Measurements from ENCODE around the gene KLRC4. TPM values are rescaled to one million over a fixed set of nuclear protein-coding genes. Genes with fewer than 3 reads are reported as not detected.
"Not testable (repeated sequence)": the region's sequence is repeated elsewhere in the genome, so short reads cannot be mapped to it uniquely, and the experiment has no call there.

KLRC4 gene
- total and polyA plus RNA-seq, 2 donors from 2014 or later: 1.4 TPM; not detected in 1

GRCh38 chr12:10441144-10441543 lies 31.6 kb upstream of the KLRC4 start:
- H3K36me3 ChIP-seq (ENCODE audit: control insufficient read depth in 2 of 3, insufficient read depth in 3 of 3, low read length in 3 of 3); H3K4me3 ChIP-seq (ENCODE audit: low read length in 3 of 3); intact Hi-C loops (cut with DNase I); H3K27ac ChIP-seq (ENCODE audit: low read depth in 2 of 2, low read length in 2 of 2); H3K9ac ChIP-seq (ENCODE audit: low read length in 3 of 3); H3K4me1 ChIP-seq (ENCODE audit: control insufficient read depth in 2 of 3, insufficient read depth in 2 of 3, low read depth in 1 of 3, low read length in 3 of 3); H3K27me3 ChIP-seq (ENCODE audit: control insufficient read depth, insufficient read depth, low read length); H3K9me3 ChIP-seq (ENCODE audit: control insufficient read depth in 2 of 3, insufficient read depth in 1 of 3, low read length in 3 of 3); FAIRE-seq: not testable (repeated sequence)
- DNase-seq: peak in 1 of 5 donors; percentile 49

- FAIRE-seq; H3K9me3 ChIP-seq (ENCODE audit: control insufficient read depth in 2 of 3, insufficient read depth in 1 of 3, low read length in 3 of 3); DNase-seq; H3K36me3 ChIP-seq (ENCODE audit: control insufficient read depth in 2 of 3, insufficient read depth in 3 of 3, low read length in 3 of 3); H3K4me1 ChIP-seq (ENCODE audit: control insufficient read depth in 2 of 3, insufficient read depth in 2 of 3, low read depth in 1 of 3, low read length in 3 of 3); H3K9ac ChIP-seq (ENCODE audit: low read length in 3 of 3); H3K4me3 ChIP-seq (ENCODE audit: low read length in 3 of 3); H3K27ac ChIP-seq (ENCODE audit: low read depth in 2 of 2, low read length in 2 of 2); H3K27me3 ChIP-seq (ENCODE audit: control insufficient read depth, insufficient read depth, low read length); intact Hi-C loops (cut with DNase I): not testable (repeated sequence)
These were observed 30.2 kb upstream of the KLRC4 start for GRCh38 chr12:10439608-10440274.

- H3K9me3 ChIP-seq (ENCODE audit: control insufficient read depth in 2 of 3, insufficient read depth in 1 of 3, low read length in 3 of 3); H3K27me3 ChIP-seq (ENCODE audit: control insufficient read depth, insufficient read depth, low read length); H3K36me3 ChIP-seq (ENCODE audit: control insufficient read depth in 2 of 3, insufficient read depth in 3 of 3, low read length in 3 of 3); H3K4me3 ChIP-seq (ENCODE audit: low read length in 3 of 3); H3K9ac ChIP-seq (ENCODE audit: low read length in 3 of 3); FAIRE-seq; intact Hi-C loops (cut with DNase I); H3K4me1 ChIP-seq (ENCODE audit: control insufficient read depth in 2 of 3, insufficient read depth in 2 of 3, low read depth in 1 of 3, low read length in 3 of 3); H3K27ac ChIP-seq (ENCODE audit: low read depth in 2 of 2, low read length in 2 of 2); DNase-seq: not testable (repeated sequence)
These were observed 28.0 kb upstream of the KLRC4 start for GRCh38 chr12:10437601-10438000.

GRCh38 chr12:10435816-10436215 lies 26.3 kb upstream of the KLRC4 start, which contains the start of gene KLRC2:
KLRC2 (minus strand) TSS chr12:10436010; CDS start chr12:10435986, 24 bp downstream.
- H3K9me3 ChIP-seq (ENCODE audit: control insufficient read depth in 2 of 3, insufficient read depth in 1 of 3, low read length in 3 of 3); DNase-seq; intact Hi-C loops (cut with DNase I); H3K36me3 ChIP-seq (ENCODE audit: control insufficient read depth in 2 of 3, insufficient read depth in 3 of 3, low read length in 3 of 3); H3K27ac ChIP-seq (ENCODE audit: low read depth in 2 of 2, low read length in 2 of 2); H3K4me1 ChIP-seq (ENCODE audit: control insufficient read depth in 2 of 3, insufficient read depth in 2 of 3, low read depth in 1 of 3, low read length in 3 of 3); FAIRE-seq; H3K4me3 ChIP-seq (ENCODE audit: low read length in 3 of 3); H3K9ac ChIP-seq (ENCODE audit: low read length in 3 of 3); H3K27me3 ChIP-seq (ENCODE audit: control insufficient read depth, insufficient read depth, low read length): not testable (repeated sequence)

- H3K36me3 ChIP-seq (ENCODE audit: control insufficient read depth in 2 of 3, insufficient read depth in 3 of 3, low read length in 3 of 3); intact Hi-C loops (cut with DNase I); H3K9ac ChIP-seq (ENCODE audit: low read length in 3 of 3); H3K27ac ChIP-seq (ENCODE audit: low read depth in 2 of 2, low read length in 2 of 2); H3K4me1 ChIP-seq (ENCODE audit: control insufficient read depth in 2 of 3, insufficient read depth in 2 of 3, low read depth in 1 of 3, low read length in 3 of 3); FAIRE-seq; H3K9me3 ChIP-seq (ENCODE audit: control insufficient read depth in 2 of 3, insufficient read depth in 1 of 3, low read length in 3 of 3); H3K4me3 ChIP-seq (ENCODE audit: low read length in 3 of 3); DNase-seq; H3K27me3 ChIP-seq (ENCODE audit: control insufficient read depth, insufficient read depth, low read length): not testable (repeated sequence)
These were observed 21.1 kb upstream of the KLRC4 start for GRCh38 chr12:10430623-10431022.

- H3K4me1 ChIP-seq (ENCODE audit: control insufficient read depth in 2 of 3, insufficient read depth in 2 of 3, low read depth in 1 of 3, low read length in 3 of 3); H3K4me3 ChIP-seq (ENCODE audit: low read length in 3 of 3); intact Hi-C loops (cut with DNase I); DNase-seq; H3K27me3 ChIP-seq (ENCODE audit: control insufficient read depth, insufficient read depth, low read length); H3K27ac ChIP-seq (ENCODE audit: low read depth in 2 of 2, low read length in 2 of 2); H3K9me3 ChIP-seq (ENCODE audit: control insufficient read depth in 2 of 3, insufficient read depth in 1 of 3, low read length in 3 of 3); FAIRE-seq; H3K9ac ChIP-seq (ENCODE audit: low read length in 3 of 3); H3K36me3 ChIP-seq (ENCODE audit: control insufficient read depth in 2 of 3, insufficient read depth in 3 of 3, low read length in 3 of 3): not testable (repeated sequence)
These were observed 16.4 kb upstream of the KLRC4 start for GRCh38 chr12:10425938-10426337.

- not testable (repeated sequence) for DNase-seq, FAIRE-seq
These were observed 14.8 kb upstream of the KLRC4 start for GRCh38 chr12:10424260-10424899.

GRCh38 chr12:10422159-10422558 lies 12.6 kb upstream of the KLRC4 start:
- H3K9me3 ChIP-seq (ENCODE audit: control insufficient read depth in 2 of 3, insufficient read depth in 1 of 3, low read length in 3 of 3); H3K9ac ChIP-seq (ENCODE audit: low read length in 3 of 3); H3K27ac ChIP-seq (ENCODE audit: low read depth in 2 of 2, low read length in 2 of 2); H3K4me3 ChIP-seq (ENCODE audit: low read length in 3 of 3); H3K27me3 ChIP-seq (ENCODE audit: control insufficient read depth, insufficient read depth, low read length); H3K36me3 ChIP-seq (ENCODE audit: control insufficient read depth in 2 of 3, insufficient read depth in 3 of 3, low read length in 3 of 3); H3K4me1 ChIP-seq (ENCODE audit: control insufficient read depth in 2 of 3, insufficient read depth in 2 of 3, low read depth in 1 of 3, low read length in 3 of 3); DNase-seq; intact Hi-C loops (cut with DNase I); FAIRE-seq: not testable (repeated sequence)

More at GRCh38 chr12:10424260-10424899, 14.8 kb upstream of the KLRC4 start:
- intact Hi-C loops (cut with DNase I); H3K4me1 ChIP-seq (ENCODE audit: control insufficient read depth in 2 of 3, insufficient read depth in 2 of 3, low read depth in 1 of 3, low read length in 3 of 3); H3K4me3 ChIP-seq (ENCODE audit: low read length in 3 of 3); H3K27me3 ChIP-seq (ENCODE audit: control insufficient read depth, insufficient read depth, low read length); H3K9ac ChIP-seq (ENCODE audit: low read length in 3 of 3); H3K36me3 ChIP-seq (ENCODE audit: control insufficient read depth in 2 of 3, insufficient read depth in 3 of 3, low read length in 3 of 3); H3K27ac ChIP-seq (ENCODE audit: low read depth in 2 of 2, low read length in 2 of 2); H3K9me3 ChIP-seq (ENCODE audit: control insufficient read depth in 2 of 3, insufficient read depth in 1 of 3, low read length in 3 of 3): not testable (repeated sequence)
